PC-9 (cell line): Measurements from ENCODE around the gene NRAS. TPM values are rescaled to one million over a fixed set of nuclear protein-coding genes. Genes with fewer than 3 reads are reported as not detected.

ENCODE experiments used
- Bru-seq: library from RNA; stranded (reverse); fragments of 400-500 nt; gene quantifications from one replicate; lab custom pipeline; 2021; lab: Mats Ljungman, UMichigan
- BruChase-seq, 2 experiments: library from RNA; stranded (reverse); fragments of 400-500 nt; gene quantifications; one replicate each; lab custom pipeline; 2021; lab: Mats Ljungman, UMichigan
- BruUV-seq: library from RNA; stranded (reverse); fragments of 400-500 nt; replicated peaks from 2 replicates; lab custom pipeline; 2021; lab: Mats Ljungman, UMichigan
- CTCF ChIA-PET: fragments of 300-600 bp; sonication (Branson Sonifier 250); formaldehyde crosslinking; loops from one replicate; lab custom pipeline; 2022; ENCODE audit warnings: antibody characterized with exemption; lab: Charles Lee
- POLR2A ChIA-PET: fragments of 300-600 bp; sonication (Branson Sonifier 250); formaldehyde crosslinking; loops from one replicate; lab custom pipeline; 2022; ENCODE audit warnings: antibody characterized with exemption; ENCODE audit not compliant: unreplicated experiment; lab: Charles Lee
- DNase-seq, 2 experiments: peaks; one replicate each; pipeline versions ENCODE4 v3.0.0 to v3.0.0-alpha.2; 2015 to 2022; ENCODE audit warnings: mixed read lengths in 1 of 2
- H2AFZ ChIP-seq: fragments of 200-600 bp; sonication (generic); 2 replicates; pipeline ENCODE4 v1.8.1; 2017; ENCODE audit warnings: antibody characterized with exemption
- H3F3A ChIP-seq: fragments of 200-600 bp; sonication (generic); 2 replicates; pipeline ENCODE4 v1.8.1; 2017; ENCODE audit warnings: antibody characterized with exemption, mild to moderate bottlenecking, low read depth; ENCODE audit not compliant: insufficient read depth
- H3K27ac ChIP-seq: fragments of 200-600 bp; sonication (generic); 2 replicates; pipeline ENCODE4 v1.6.1; 2016; ENCODE audit warnings: mixed run types
- H3K27me3 ChIP-seq: fragments of 200-600 bp; sonication (generic); 2 replicates; pipeline ENCODE4 v1.6.1; 2016; ENCODE audit warnings: low read depth, mixed run types; ENCODE audit not compliant: insufficient read depth
- H3K36me3 ChIP-seq: fragments of 200-600 bp; sonication (generic); 2 replicates; pipeline ENCODE4 v1.6.1; 2016; ENCODE audit warnings: low read depth, mixed run types
- H3K4me1 ChIP-seq: fragments of 200-600 bp; sonication (generic); replicated peaks from 2 replicates; pipeline ENCODE4 v1.6.1; 2016; ENCODE audit warnings: mixed run types; ENCODE audit not compliant: insufficient read depth
- H3K4me2 ChIP-seq: fragments of 200-600 bp; sonication (generic); 2 replicates; pipeline ENCODE4 v1.6.1; 2017; ENCODE audit warnings: mixed run types
- H3K4me3 ChIP-seq: fragments of 200-600 bp; sonication (generic); 2 replicates; pipeline ENCODE4 v1.6.1; 2016; ENCODE audit warnings: mixed run types
- H3K79me2 ChIP-seq: fragments of 200-600 bp; sonication (generic); 2 replicates; pipeline ENCODE4 v1.6.1; 2017; ENCODE audit warnings: low read depth, mixed run types
- H3K9me2 ChIP-seq: fragments of 200-600 bp; sonication (generic); 2 replicates; pipeline ENCODE4 v1.8.1; 2017; ENCODE audit warnings: mild to moderate bottlenecking; ENCODE audit not compliant: insufficient read depth
- H3K9me3 ChIP-seq: fragments of 200-600 bp; sonication (generic); 2 replicates; pipeline ENCODE4 v1.8.1; 2016; ENCODE audit warnings: low read depth; ENCODE audit not compliant: insufficient read depth
- H4K20me1 ChIP-seq: fragments of 200-600 bp; sonication (generic); 2 replicates; pipeline ENCODE4 v1.8.1; 2017; ENCODE audit not compliant: insufficient read depth
- CTCF ChIP-seq: fragments of 200-600 bp; sonication (generic); conservative IDR thresholded peaks from 2 replicates; pipeline ENCODE4 v1.6.1; 2017; ENCODE audit warnings: mixed run types, antibody characterized with exemption, mild to moderate bottlenecking, moderate library complexity
- EZH2 ChIP-seq: fragments of 200-600 bp; sonication (generic); IDR thresholded peaks from 2 replicates; pipeline ENCODE4 v1.8.0; 2017; ENCODE audit warnings: antibody characterized with exemption, low read depth
- intact Hi-C: fragments of 100-400 bp; cut with micrococcal nuclease; formaldehyde crosslinking; loops from one replicate; pipeline ENCODE4 v1.10.0; 2022; ENCODE audit not compliant: unreplicated experiment
- long read RNA-seq: library from polyadenylated mRNA; stranded (forward); transcript quantifications from one replicate; pipeline ENCODE4 v2.0.0, GENCODE V29; 2022
- total RNA-seq: library from RNA; stranded (reverse); gene quantifications from 2 replicates; pipeline ENCODE4 v1.2.3, GENCODE V29; 2021

NRAS gene
- total RNA-seq (28.5 and 37.8 TPM in 2 replicates), Bru-seq, nascent RNA (percentile 93 among the genes with signal in this experiment), BruChase-seq, experiment 1, labeled RNA remaining after a 2-hour chase (percentile 97 among the genes with signal in this experiment), BruChase-seq, experiment 2, labeled RNA remaining after a 6-hour chase (percentile 99 among the genes with signal in this experiment)
- long read RNA-seq, full-length matches to known transcripts: 63 of 66 reads
- long read RNA-seq, partial matches to known transcripts: 2 of 66 reads
- long read RNA-seq, other reads (novel, unspliced or antisense): 1 of 66 reads

- H3K4me1 ChIP-seq: peaks cover 45% of the 10 kb centered on the region
- H3K4me3 ChIP-seq: peak within 1 kb of the TSS; percentile 82
- H3K4me2 ChIP-seq: peak within 1 kb of the TSS; percentile 88
- no peaks in the 10 kb centered on the region for H3K27me3 ChIP-seq
- intact Hi-C loops: no loop called here
- no peaks in the 10 kb centered on the region for H3K9me3 ChIP-seq
- peaks cover 61% of the 10 kb centered on the region for H3K36me3 ChIP-seq
- TF ChIP-seq CTCF (no peak), EZH2 (no peak)
- ChIA-PET CTCF (interaction anchor here (0.9 kb wide), 1 partner anchor 369 kb away, joined by 3 read pairs; no protein-coding TSS in a partner anchor), POLR2A (interaction anchor here (0.7 kb wide), 1 partner anchor 47 kb away, joined by 5 read pairs; the partner anchor contains the start of gene DENND2C)
- H3F3A ChIP-seq: peaks cover 47% of the 10 kb centered on the region
- peak within 1 kb of the TSS; percentile 94 for H2AFZ ChIP-seq
- H4K20me1 ChIP-seq: peaks cover 16% of the 10 kb centered on the region
- peak within 1 kb of the TSS; percentile 79 for H3K27ac ChIP-seq
- H3K79me2 ChIP-seq: peaks cover 31% of the 10 kb centered on the region
- peak; percentile 84 to 88 for DNase-seq
- H3K9me2 ChIP-seq: no peaks in the 10 kb centered on the region
- no TSS peak for BruUV-seq
These were observed at the start of gene NRAS for GRCh38 chr1:114716304-114717170. Gene NRAS, minus strand, starts transcription at chr1:114716771. Its CDS starts 611 bp downstream, at chr1:114716160.

- no peaks in the 10 kb centered on the region for H3K27me3 ChIP-seq
- DNase-seq: no peak
- H3K9me3 ChIP-seq: peaks cover 3% of the 10 kb centered on the region; the same call in 1 of the 2 replicates
- peak; percentile 32; the same call in 1 of the 2 replicates for TF ChIP-seq CTCF
- TF ChIP-seq EZH2: no peak
- POLR2A ChIA-PET: no interaction called here
- no peak overlapping the region for H3K4me2 ChIP-seq
- no peak overlapping the region for H2AFZ ChIP-seq
- no peaks in the 10 kb centered on the region for H3K79me2 ChIP-seq
- H3F3A ChIP-seq: no peaks in the 10 kb centered on the region
- H4K20me1 ChIP-seq: no peaks in the 10 kb centered on the region
- H3K9me2 ChIP-seq: no peaks in the 10 kb centered on the region
- no peak overlapping the region for H3K27ac ChIP-seq
- intact Hi-C loops: no loop called here
- no peaks in the 10 kb centered on the region for H3K36me3 ChIP-seq
- H3K4me1 ChIP-seq: no peaks in the 10 kb centered on the region
- CTCF ChIA-PET: interaction anchor here (0.6 kb wide), 1 partner anchor 260 kb away, joined by 3 read pairs; no protein-coding TSS in a partner anchor
- no TSS peak for BruUV-seq
- no peak overlapping the region for H3K4me3 ChIP-seq
These were observed 48.1 kb upstream of the NRAS start for GRCh38 chr1:114764689-114765088.

- Histone ChIP-seq H3K4me1 (peaks cover 34% of the 10 kb centered on the region), H3K36me3 (peaks cover 19% of the 10 kb centered on the region), H3K79me2 (peaks cover 45% of the 10 kb centered on the region), H3K9me2 (no peaks in the 10 kb centered on the region), H3K4me2 (peak overlapping the region; percentile 84), H3K4me3 (peak overlapping the region; percentile 79), H3K27ac (peak overlapping the region; percentile 87), H3K9me3 (peaks cover under 1% of the 10 kb centered on the region; the same call in 1 of the 2 replicates), H3F3A (peaks cover 22% of the 10 kb centered on the region), H4K20me1 (peaks cover 39% of the 10 kb centered on the region), H2AFZ (peak overlapping the region; percentile 91), H3K27me3 (no peaks in the 10 kb centered on the region)
- BruUV-seq: TSS peak; percentile 83
- intact Hi-C loops: loop anchor here (1.0 to 5.0 kb wide), 2 partner anchors 22 to 354 kb away; partner anchors contain the start of gene SIKE1
- ChIA-PET POLR2A (interaction anchor here (0.6 kb wide), 1 partner anchor 19 kb away, joined by 3 read pairs; no protein-coding TSS in a partner anchor), CTCF (no interaction called here)
- no peak for TF ChIP-seq EZH2
- peak; percentile 8; the same call in 1 of the 2 replicates for TF ChIP-seq CTCF
- peak in 1 of 2 experiments; percentile 64 for DNase-seq
These were observed 41.8 kb upstream of the NRAS start for GRCh38 chr1:114758256-114758832.
